Measurements from ENCODE around the gene TCFL5.
A peak's percentile ranks its signal among the peaks of the same experiment; 100 is the strongest.

TCFL5 gene

GRCh38 chr20:62808211-62808865 is 53.3 kb downstream of the TCFL5 start:
- DNase-seq = peak; percentile 78

- DNase-seq = no peak
Measured at GRCh38 chr20:62807444-62808210, 54.0 kb downstream of the TCFL5 start.

DNA sequence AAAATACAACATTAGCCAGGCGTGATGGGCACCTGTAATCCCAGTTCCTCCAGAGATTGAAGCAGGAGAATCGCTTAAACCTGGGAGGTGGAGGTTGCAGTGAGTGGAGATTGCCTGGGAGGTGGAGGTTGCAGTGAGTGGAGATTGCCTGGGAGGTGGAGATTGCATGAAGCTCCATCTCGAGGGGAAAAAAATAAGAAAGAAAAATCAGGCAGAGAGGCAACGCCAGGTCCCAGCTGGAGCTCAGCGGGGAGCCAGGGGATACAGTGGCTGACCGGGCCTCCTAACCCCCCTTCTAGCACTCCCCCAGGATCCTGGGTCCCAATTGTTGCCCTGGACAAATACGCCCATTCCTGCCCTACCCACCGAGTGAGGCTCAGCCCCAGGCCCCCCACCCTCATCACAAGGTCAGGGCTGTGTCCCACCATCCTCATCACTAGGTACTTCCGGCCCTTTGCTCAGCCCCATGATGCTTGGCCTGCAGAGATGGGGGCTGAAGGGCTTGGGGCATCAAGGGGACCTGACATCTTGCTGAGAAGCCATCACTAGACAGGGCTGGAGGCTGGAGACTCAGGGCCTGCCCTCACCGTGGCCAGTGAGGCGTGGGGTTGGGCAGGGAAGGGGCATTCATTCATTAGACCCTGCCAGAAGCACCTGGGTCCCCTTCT is 55.1 kb downstream of the TCFL5 start:
- no peak for DNase-seq

GRCh38 chr20:62805711-62806382 is 55.8 kb downstream of the TCFL5 start:
- DNase-seq = no peak

- DNase-seq = no peak
Measured at GRCh38 chr20:62805155-62805710, 56.4 kb downstream of the TCFL5 start.

- peak; percentile 81 for DNase-seq
Measured at GRCh38 chr20:62804627-62805154, 56.9 kb downstream of the TCFL5 start, which contains the start of gene OGFR. Gene OGFR (plus strand): TSS chr20:62804835. CDS start chr20:62804860, 25 bp downstream.

DNA sequence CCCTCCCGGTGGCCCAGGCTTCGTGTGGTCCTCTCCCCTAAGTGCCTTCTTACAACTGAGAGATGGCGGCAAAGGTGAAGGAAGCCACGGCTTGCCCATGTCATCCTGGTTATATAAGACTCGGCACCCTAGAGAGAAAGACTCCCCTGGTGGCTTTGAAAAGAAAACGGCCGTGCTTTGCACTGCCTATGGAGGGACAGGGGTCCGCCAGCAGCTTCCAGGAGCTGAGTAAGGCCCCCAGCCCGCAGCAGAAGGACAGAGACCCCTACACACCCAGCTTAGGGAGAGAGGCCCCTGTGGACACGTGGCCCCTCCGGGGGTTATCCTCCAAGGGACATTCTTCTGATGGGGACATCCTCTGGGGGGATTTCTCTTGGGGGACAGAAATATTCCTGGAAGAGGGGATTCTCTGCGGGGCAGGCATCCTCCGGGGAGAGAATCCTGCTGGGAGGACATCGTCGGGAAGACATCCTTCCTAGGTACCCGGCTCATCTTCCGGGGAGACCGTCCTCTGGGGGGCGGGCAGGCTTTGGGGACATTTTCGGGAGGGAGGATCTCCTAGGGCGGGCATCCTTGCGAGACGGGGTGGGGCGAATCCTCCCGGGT is 57.5 kb downstream of the TCFL5 start:
- peak; percentile 41 for DNase-seq

DNA sequence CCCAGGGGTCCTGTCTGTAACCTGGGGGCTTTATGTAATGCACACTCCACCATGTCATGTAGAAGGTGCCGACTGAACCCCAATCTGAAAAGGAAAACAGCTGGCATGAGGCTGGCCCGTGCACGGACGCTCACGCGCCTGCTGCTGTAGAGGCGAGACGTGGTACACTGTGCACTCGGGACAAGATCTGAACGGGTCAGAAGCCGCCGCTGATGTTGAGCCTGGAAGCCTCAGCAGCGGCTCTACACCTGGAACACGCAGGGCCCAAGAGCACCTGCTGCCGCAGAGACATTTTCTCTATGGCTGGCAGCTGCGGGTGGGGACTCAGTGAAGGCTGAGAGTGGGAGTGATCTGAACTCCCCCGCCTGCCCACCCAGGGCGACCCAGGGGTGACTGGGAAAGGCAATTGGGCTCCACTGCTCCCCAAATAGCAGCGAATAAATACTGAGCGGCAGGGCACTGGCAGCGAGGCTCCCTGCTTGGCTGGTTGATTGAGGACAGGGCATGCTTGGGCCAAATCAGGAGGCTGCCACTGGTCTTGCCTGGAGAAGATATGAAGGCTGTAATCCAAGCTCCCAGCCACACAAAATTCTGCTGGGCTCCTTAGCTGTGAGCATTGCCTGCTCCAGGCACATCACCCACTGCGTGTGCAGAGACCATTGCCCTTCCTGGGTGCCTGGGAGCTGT is 59.5 kb downstream of the TCFL5 start:
- DNase-seq = no peak

DNA sequence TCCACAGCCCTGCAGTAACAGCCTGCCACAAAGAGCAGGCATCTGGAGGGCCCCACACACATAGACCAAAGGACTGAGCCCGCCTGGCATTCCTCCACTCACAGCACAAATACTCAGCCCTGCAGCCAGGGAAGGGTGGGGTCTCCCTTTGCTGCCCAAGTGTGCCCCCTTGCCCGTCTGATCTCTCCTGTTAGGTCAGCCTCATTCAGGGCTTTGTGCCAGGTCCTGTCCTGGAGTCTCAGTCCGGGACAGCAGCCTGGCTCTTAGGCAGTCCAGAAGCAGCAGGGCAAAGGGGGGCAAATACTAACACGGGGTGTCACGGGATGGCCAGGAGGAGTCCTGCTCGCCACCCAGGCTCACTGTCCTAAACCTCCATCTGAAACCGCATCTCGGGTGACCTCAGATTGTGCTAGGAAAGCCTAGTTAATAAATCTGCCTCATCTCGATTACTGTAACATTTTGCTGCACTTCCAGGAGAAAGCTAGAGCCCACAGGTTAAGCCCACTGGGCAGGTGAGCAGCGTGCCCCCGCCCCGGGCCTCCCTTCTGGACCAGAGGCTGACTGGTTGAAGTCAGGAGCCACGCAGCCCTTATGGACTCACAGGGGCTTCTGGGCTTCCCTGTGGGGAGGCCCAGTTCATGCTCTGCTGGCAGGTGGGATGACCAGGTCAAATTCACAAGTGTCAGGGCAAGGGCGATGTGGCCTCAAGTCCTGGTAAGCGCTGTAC is 60.2 kb downstream of the TCFL5 start:
- DNase-seq = no peak

- no peak for DNase-seq
Measured at GRCh38 chr20:62800314-62801259, 61.0 kb downstream of the TCFL5 start.

- DNase-seq = no peak
Measured at GRCh38 chr20:62799873-62800272, 61.7 kb downstream of the TCFL5 start.

- no peak for DNase-seq
Measured at GRCh38 chr20:62799459-62799858, 62.2 kb downstream of the TCFL5 start.

GRCh38 chr20:62799036-62799435 is 62.6 kb downstream of the TCFL5 start:
- no peak for DNase-seq

- no peak for DNase-seq
Measured at GRCh38 chr20:62797671-62798532, 63.7 kb downstream of the TCFL5 start.

GRCh38 chr20:62796699-62797491 is 64.7 kb downstream of the TCFL5 start:
- no peak for DNase-seq

DNA sequence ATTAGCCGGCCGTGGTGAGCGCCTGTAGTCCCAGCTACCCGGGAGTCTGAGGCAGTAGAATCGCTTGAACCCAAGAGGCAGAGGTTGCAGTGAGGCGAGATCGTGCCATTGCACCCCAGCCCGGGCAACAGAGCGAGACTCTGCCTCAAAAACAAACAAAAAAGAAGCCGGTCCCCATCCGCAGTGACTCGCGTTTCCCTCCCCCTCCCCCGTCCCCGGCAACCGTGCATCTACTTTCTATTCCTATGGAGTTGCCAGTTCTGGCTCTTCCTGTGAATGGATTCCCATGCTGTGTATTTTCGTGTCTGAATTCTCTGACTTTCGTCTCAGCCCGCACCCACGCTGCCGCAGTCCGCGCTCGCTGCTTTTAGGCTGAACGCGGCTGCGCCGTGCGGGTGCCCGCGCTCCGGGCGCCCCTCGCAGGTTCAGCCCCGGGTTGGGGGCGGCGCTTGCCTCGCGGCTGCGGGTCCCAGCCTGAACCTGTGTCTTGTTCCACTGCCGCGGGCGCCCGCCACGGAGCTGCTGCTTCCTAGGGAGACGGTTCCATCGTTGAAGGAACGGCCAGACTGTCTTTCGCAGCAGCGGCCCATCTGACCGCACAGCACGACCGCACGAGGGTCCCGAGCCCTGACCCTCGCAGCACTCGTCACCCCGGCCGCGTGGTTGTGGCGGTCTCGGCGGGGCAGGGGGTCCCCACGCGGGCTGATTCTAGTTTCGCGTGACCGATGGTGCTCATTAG is 66.4 kb downstream of the TCFL5 start:
- DNase-seq = peak; percentile 65
